H1 (cell line): ENCODE measurements around the gene FBH1. TPM values are rescaled to one million over a fixed set of nuclear protein-coding genes. Genes with fewer than 3 reads are reported as not detected.

Experiments used
- CREB1 ChIP-seq: IDR thresholded peaks from 2 replicates; pipeline ENCODE4 v1.6.1; 2012; ENCODE audit warnings: inconsistent platforms
- KDM4A ChIP-seq: IDR thresholded peaks from one replicate; pipeline ENCODE4 v1.7.1; 2012; ENCODE audit warnings: low read depth, mild to moderate bottlenecking, moderate library complexity, low read length, inconsistent platforms; ENCODE audit not compliant: severe bottlenecking
- POLR2A ChIP-seq, 2 experiments: IDR thresholded peaks; 1 replicate in 1 of 2; 2 replicates in 1 of 2; pipeline ENCODE4 v1.6.1; 2011; ENCODE audit warnings: low read depth in 2 of 2, low read length in 2 of 2, mild to moderate bottlenecking in 2 of 2; ENCODE audit errors: control extremely low read depth in 1 of 2
- RXRA ChIP-seq: IDR thresholded peaks from 2 replicates; pipeline ENCODE4 v1.6.1; 2011; ENCODE audit warnings: low read depth, mild to moderate bottlenecking, low read length, moderate library complexity; ENCODE audit not compliant: insufficient read depth
- SIRT6 ChIP-seq: IDR thresholded peaks from one replicate; pipeline ENCODE4 v1.7.1; 2012; ENCODE audit warnings: low read length, inconsistent platforms
- polyA plus RNA-seq, 7 experiments: library from polyadenylated mRNA; depleted of rRNA in 3 of 7; stranded (reverse) in 5 of 7; unstranded in 2 of 7; fragments of >200 nt in 5 of 7; fragments of 200-250 nt in 2 of 7; gene quantifications; 1 replicate in 5 of 7; 2 replicates in 1 of 7; 4 replicates in 1 of 7; pipeline versions ENCODE4 v1.2.1 to v1.2.3, GENCODE V29; 2011 to 2013; ENCODE audit warnings: missing spikeins in 2 of 7, mixed read lengths in 2 of 7
- total RNA-seq: library from RNA; stranded (reverse); fragmentation: NEBNext Ultra II Directional; extraction: Animal tissue kit (Norgen Biotek cat#: 25700); gene quantifications from 2 replicates; pipeline ENCODE4 v1.2.1, GENCODE V29; 2021

The FBH1 gene
- total and polyA plus RNA-seq, 2 of the 8 experiments (the other 6 are each of a cell fraction or from before 2014, with no cell fraction given) = 31.1 to 51.8 TPM

- TF ChIP-seq RXRA (no peak), KDM4A (no peak), SIRT6 (no peak), CREB1 (no peak), POLR2A (IDR thresholded peaks at IDR 0.05; ENCODE audit: control extremely low read depth in 1 of 2, low read depth in 2 of 2, low read length in 2 of 2) (no peak)
Measured at GRCh38 chr10:5917305-5917704, 27.3 kb downstream of the FBH1 start (continued).
